DMS53 (cell line): ENCODE measurements around the gene DIS3L2.
"Not testable (repeated sequence)": the region's sequence is repeated elsewhere in the genome, so short reads cannot be mapped to it uniquely, and the experiment has no call there.

Experiments used
- DNase-seq: peaks from one replicate; lab custom pipeline; 2025; lab: John Stamatoyannopoulos, UW

Gene DIS3L2

GRCh38 chr2:232116852-232117251 is 155.3 kb downstream of the DIS3L2 start:
- no peak for DNase-seq

- no peak for DNase-seq
Measured at GRCh38 chr2:232117413-232117812, 155.9 kb downstream of the DIS3L2 start.

GRCh38 chr2:232120911-232121310 is 159.4 kb downstream of the DIS3L2 start:
- DNase-seq = no peak

GRCh38 chr2:232124309-232124708 is 162.8 kb downstream of the DIS3L2 start:
- DNase-seq = no peak

GRCh38 chr2:232126301-232127099 is 165.0 kb downstream of the DIS3L2 start:
- no peak for DNase-seq

GRCh38 chr2:232129483-232129882 is 168.0 kb downstream of the DIS3L2 start:
- no peak for DNase-seq

- DNase-seq = peak; percentile 4
Measured at GRCh38 chr2:232132181-232132580, 170.7 kb downstream of the DIS3L2 start.

- DNase-seq = peak; percentile 2
Measured at GRCh38 chr2:232133078-232133477, 171.6 kb downstream of the DIS3L2 start.

- no peak for DNase-seq
Measured at GRCh38 chr2:232134939-232135338, 173.4 kb downstream of the DIS3L2 start.

- no peak for DNase-seq
Measured at GRCh38 chr2:232137356-232138147, 176.0 kb downstream of the DIS3L2 start.

GRCh38 chr2:232138441-232138840 is 176.9 kb downstream of the DIS3L2 start:
- DNase-seq = no peak

GRCh38 chr2:232139171-232139594 is 177.7 kb downstream of the DIS3L2 start:
- DNase-seq = no peak

- DNase-seq = no peak
Measured at GRCh38 chr2:232139786-232140562, 178.5 kb downstream of the DIS3L2 start.

GRCh38 chr2:232141591-232141990 is 180.1 kb downstream of the DIS3L2 start:
- no peak for DNase-seq

- DNase-seq = peak; percentile 44
Measured at GRCh38 chr2:232142049-232142448, 180.5 kb downstream of the DIS3L2 start.

- no peak for DNase-seq
Measured at GRCh38 chr2:232142502-232142901, 181.0 kb downstream of the DIS3L2 start.

GRCh38 chr2:232146294-232146693 is 184.8 kb downstream of the DIS3L2 start:
- no peak for DNase-seq

GRCh38 chr2:232147440-232148077 is 186.0 kb downstream of the DIS3L2 start:
- DNase-seq = no peak

- no peak for DNase-seq
Measured at GRCh38 chr2:232162187-232162586, 200.7 kb downstream of the DIS3L2 start.

GRCh38 chr2:232170396-232170795 is 208.9 kb downstream of the DIS3L2 start:
- DNase-seq = no peak

GRCh38 chr2:232174662-232175061 is 213.1 kb downstream of the DIS3L2 start:
- DNase-seq = no peak

- DNase-seq = not testable (repeated sequence)
Measured at GRCh38 chr2:232176587-232176986, 215.1 kb downstream of the DIS3L2 start.
